Upper lobe of left lung (tissue), 4 donors: ENCODE data around the gene PMPCA.

Experiments used
- POLR2A ChIP-seq, 4 donors: fragments of 450-650 bp; IDR thresholded peaks; one replicate each; pipeline ENCODE4 v1.5.1; 2016 to 2017; ENCODE audit warnings: antibody characterized with exemption in 4 of 4, mild to moderate bottlenecking in 2 of 4
- POLR2AphosphoS5 ChIP-seq, 2 donors: sonication (generic); formaldehyde crosslinking; IDR thresholded peaks; one replicate each; pipeline ENCODE4 v1.5.1; 2017; ENCODE audit warnings: antibody characterized with exemption in 2 of 2
- TF ChIP-seq, protein P1 (sequence below), 6 experiments: fragments of 450-650 bp in 4 of 6; fragments of 200-600 bp in 2 of 6; sonication (generic) in 2 of 6; IDR thresholded peaks; one replicate each; pipeline ENCODE4 v1.5.1; 2016 to 2019; ENCODE audit warnings: antibody characterized with exemption in 6 of 6

DNA sequence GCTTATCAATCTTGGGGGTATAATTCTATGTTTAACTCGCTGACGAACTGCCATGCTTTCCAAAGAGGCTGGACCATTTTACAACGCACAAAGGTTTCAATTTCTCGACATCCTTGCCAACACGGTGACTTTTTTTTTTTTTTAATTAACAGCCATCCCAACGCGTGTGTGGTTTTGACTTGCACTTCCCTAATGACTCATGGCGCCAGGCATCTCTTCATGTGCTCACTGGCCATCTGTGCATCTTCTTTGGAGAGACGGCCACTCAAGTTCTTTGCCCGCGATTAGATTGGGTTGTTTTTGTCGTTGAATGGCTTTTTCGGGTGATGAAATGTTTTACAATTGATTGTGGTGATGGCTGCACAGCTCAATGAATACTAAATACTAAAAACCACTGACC is 24.4 kb upstream of the PMPCA start:
- TF ChIP-seq, protein P1, sequence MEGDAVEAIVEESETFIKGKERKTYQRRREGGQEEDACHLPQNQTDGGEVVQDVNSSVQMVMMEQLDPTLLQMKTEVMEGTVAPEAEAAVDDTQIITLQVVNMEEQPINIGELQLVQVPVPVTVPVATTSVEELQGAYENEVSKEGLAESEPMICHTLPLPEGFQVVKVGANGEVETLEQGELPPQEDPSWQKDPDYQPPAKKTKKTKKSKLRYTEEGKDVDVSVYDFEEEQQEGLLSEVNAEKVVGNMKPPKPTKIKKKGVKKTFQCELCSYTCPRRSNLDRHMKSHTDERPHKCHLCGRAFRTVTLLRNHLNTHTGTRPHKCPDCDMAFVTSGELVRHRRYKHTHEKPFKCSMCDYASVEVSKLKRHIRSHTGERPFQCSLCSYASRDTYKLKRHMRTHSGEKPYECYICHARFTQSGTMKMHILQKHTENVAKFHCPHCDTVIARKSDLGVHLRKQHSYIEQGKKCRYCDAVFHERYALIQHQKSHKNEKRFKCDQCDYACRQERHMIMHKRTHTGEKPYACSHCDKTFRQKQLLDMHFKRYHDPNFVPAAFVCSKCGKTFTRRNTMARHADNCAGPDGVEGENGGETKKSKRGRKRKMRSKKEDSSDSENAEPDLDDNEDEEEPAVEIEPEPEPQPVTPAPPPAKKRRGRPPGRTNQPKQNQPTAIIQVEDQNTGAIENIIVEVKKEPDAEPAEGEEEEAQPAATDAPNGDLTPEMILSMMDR (IDR thresholded peaks at IDR 0.05): no peak
- TF ChIP-seq POLR2AphosphoS5 (IDR thresholded peaks at IDR 0.05) (no peak), POLR2A (IDR thresholded peaks at IDR 0.05) (no peak)
